Measurements from ENCODE around the gene FAM181B. TPM values are rescaled to one million over a fixed set of nuclear protein-coding genes. Genes with fewer than 3 reads are reported as not detected.

The FAM181B gene
- total and polyA plus RNA-seq, 2 of the 13 experiments (the other 11 are each of a cell fraction or from before 2014, with no cell fraction given): not detected

DNA sequence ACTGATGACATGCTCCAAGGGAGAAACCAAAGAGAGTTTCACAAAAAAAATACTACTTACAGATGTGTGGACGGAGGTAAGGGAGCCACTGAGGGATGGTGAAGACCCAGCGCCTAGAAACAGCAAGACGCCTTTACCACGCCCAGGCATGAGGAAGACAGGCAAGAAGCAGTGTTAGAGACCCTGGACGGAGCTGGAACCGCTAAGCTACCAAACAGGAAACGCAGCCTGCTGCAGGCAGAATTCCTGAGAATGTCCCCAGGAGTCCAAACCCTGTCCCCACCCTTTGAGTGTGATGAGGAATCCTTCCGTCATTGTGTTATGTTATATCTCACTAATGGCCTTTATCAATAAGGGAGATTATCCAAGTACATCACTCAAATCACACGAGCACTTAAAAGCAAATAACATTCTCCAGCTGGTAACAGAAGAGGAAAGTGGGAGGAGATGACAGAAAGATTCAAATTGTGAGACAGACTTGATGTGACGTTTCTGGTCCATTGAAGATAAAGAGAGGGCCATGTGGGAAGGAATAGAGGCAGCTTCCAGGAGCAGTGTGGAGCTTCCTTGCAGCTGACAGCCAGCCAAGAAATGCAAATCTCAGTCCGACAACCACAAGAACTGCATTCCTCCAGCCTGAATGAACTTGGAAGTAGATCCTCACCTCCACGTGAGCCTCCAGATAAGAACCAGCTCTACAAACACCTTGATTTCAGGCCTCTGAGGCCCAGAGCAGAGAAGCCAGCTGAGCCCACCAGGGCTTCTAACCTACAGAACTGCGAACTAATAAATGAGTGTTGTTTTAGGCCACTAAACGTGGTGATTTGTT is 19.1 kb downstream of the FAM181B start:
- intact Hi-C loops (cut with micrococcal nuclease; ENCODE audit: unreplicated experiment): no loop called here
- Histone ChIP-seq H2AFZ (ENCODE audit: low read length) (no peak overlapping the region), H3K4me2 (ENCODE audit: low read depth, low read length) (no peak overlapping the region), H4K20me1 (ENCODE audit: insufficient read depth, low read length) (no peaks in the 10 kb centered on the region), H3K4me3 (replicated peaks in 1 of 3; ENCODE audit: insufficient read depth in 1 of 3, low read depth in 2 of 3, low read length in 3 of 3) (no peak overlapping the region), H3K27me3 (ENCODE audit: control insufficient read depth in 1 of 2, insufficient read depth in 2 of 2, low read length in 2 of 2) (peaks cover 0 to 11% of the 10 kb centered on the region in 2 experiments; a peak in 4 of 5 replicates), H3K9me3 (ENCODE audit: low read length) (no peaks in the 10 kb centered on the region), H3K36me3 (replicated peaks in 1 of 2; ENCODE audit: control insufficient read depth in 1 of 2, insufficient read depth in 2 of 2, low read length in 2 of 2) (no peaks in the 10 kb centered on the region), H3K27ac (ENCODE audit: extremely low read length, insufficient read depth, low read length) (no peak overlapping the region), H3K79me2 (ENCODE audit: insufficient read depth, low read length) (no peaks in the 10 kb centered on the region), H3K4me1 (ENCODE audit: insufficient read depth, low read length) (no peaks in the 10 kb centered on the region), H3K9ac (ENCODE audit: insufficient read depth, low read depth, low read length) (no peak overlapping the region)
- ChIA-PET POLR2A (no interaction called here), CTCF (ENCODE audit: low intra/inter-chr PET ratio, low total read pairs) (no interaction called here)
- TF ChIP-seq, protein P1, sequence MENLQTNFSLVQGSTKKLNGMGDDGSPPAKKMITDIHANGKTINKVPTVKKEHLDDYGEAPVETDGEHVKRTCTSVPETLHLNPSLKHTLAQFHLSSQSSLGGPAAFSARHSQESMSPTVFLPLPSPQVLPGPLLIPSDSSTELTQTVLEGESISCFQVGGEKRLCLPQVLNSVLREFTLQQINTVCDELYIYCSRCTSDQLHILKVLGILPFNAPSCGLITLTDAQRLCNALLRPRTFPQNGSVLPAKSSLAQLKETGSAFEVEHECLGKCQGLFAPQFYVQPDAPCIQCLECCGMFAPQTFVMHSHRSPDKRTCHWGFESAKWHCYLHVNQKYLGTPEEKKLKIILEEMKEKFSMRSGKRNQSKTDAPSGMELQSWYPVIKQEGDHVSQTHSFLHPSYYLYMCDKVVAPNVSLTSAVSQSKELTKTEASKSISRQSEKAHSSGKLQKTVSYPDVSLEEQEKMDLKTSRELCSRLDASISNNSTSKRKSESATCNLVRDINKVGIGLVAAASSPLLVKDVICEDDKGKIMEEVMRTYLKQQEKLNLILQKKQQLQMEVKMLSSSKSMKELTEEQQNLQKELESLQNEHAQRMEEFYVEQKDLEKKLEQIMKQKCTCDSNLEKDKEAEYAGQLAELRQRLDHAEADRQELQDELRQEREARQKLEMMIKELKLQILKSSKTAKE (CRISPR knock-in tag; IDR thresholded peaks at IDR 0.05; ENCODE audit: borderline replicate concordance): no peak
- TF ChIP-seq EEA1 (CRISPR knock-in tag; IDR thresholded peaks at IDR 0.05; ENCODE audit: borderline replicate concordance): no peak
- TF ChIP-seq ZBTB7B (CRISPR knock-in tag; IDR thresholded peaks at IDR 0.05): no peak
- no peak for TF ChIP-seq ZSCAN22 (CRISPR knock-in tag; IDR thresholded peaks at IDR 0.05)
- TF ChIP-seq, protein P2, sequence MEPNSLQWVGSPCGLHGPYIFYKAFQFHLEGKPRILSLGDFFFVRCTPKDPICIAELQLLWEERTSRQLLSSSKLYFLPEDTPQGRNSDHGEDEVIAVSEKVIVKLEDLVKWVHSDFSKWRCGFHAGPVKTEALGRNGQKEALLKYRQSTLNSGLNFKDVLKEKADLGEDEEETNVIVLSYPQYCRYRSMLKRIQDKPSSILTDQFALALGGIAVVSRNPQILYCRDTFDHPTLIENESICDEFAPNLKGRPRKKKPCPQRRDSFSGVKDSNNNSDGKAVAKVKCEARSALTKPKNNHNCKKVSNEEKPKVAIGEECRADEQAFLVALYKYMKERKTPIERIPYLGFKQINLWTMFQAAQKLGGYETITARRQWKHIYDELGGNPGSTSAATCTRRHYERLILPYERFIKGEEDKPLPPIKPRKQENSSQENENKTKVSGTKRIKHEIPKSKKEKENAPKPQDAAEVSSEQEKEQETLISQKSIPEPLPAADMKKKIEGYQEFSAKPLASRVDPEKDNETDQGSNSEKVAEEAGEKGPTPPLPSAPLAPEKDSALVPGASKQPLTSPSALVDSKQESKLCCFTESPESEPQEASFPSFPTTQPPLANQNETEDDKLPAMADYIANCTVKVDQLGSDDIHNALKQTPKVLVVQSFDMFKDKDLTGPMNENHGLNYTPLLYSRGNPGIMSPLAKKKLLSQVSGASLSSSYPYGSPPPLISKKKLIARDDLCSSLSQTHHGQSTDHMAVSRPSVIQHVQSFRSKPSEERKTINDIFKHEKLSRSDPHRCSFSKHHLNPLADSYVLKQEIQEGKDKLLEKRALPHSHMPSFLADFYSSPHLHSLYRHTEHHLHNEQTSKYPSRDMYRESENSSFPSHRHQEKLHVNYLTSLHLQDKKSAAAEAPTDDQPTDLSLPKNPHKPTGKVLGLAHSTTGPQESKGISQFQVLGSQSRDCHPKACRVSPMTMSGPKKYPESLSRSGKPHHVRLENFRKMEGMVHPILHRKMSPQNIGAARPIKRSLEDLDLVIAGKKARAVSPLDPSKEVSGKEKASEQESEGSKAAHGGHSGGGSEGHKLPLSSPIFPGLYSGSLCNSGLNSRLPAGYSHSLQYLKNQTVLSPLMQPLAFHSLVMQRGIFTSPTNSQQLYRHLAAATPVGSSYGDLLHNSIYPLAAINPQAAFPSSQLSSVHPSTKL (CRISPR knock-in tag; IDR thresholded peaks at IDR 0.05): no peak
- TF ChIP-seq ZSCAN9 (CRISPR knock-in tag; IDR thresholded peaks at IDR 0.05; ENCODE audit: borderline replicate concordance): no peak
- TF ChIP-seq SAFB2 (CRISPR knock-in tag; IDR thresholded peaks at IDR 0.05; ENCODE audit: borderline replicate concordance, low read depth): no peak
- TF ChIP-seq ZNF839 (CRISPR knock-in tag; IDR thresholded peaks at IDR 0.05; ENCODE audit: borderline replicate concordance): no peak
- TF ChIP-seq, protein P3, sequence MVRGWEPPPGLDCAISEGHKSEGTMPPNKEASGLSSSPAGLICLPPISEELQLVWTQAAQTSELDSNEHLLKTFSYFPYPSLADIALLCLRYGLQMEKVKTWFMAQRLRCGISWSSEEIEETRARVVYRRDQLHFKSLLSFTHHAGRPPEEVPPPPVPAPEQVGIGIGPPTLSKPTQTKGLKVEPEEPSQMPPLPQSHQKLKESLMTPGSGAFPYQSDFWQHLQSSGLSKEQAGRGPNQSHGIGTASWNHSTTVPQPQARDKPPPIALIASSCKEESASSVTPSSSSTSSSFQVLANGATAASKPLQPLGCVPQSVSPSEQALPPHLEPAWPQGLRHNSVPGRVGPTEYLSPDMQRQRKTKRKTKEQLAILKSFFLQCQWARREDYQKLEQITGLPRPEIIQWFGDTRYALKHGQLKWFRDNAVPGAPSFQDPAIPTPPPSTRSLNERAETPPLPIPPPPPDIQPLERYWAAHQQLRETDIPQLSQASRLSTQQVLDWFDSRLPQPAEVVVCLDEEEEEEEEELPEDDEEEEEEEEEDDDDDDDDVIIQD (CRISPR knock-in tag; IDR thresholded peaks at IDR 0.05; ENCODE audit: low read depth): no peak
- no peak for TF ChIP-seq POLR2AphosphoS2 (IDR thresholded peaks at IDR 0.05; ENCODE audit: low read depth, low read length)
- TF ChIP-seq ELF1 (CRISPR knock-in tag; IDR thresholded peaks at IDR 0.05): no peak
- no peak for DNase-seq (ENCODE audit: low spot score)
- no peak for ATAC-seq
- in situ Hi-C loops (cut with HindIII; ENCODE audit: extremely low pct_ligation_motif_present, low pct_unique_long_range_greater_than_20kb): loop anchor here (25.0 kb wide), 1 partner anchor 1098 kb away; no protein-coding TSS in a partner anchor
- no TSS peak for BruUV-seq (replicated peaks)
- 7% methylated on average over 12 of the region's 14 CpGs for WGBS (ENCODE audit: low lambda C conversion rate)
- no peak for FAIRE-seq

All from HepG2 (cell line).